ENCODE results near the gene S1PR3. TPM values are rescaled to one million over a fixed set of nuclear protein-coding genes. Genes with fewer than 3 reads are reported as not detected.

The S1PR3 gene
- polyA plus RNA-seq, 2 of the 4 experiments (the other 2 are of a cell fraction): 26.4 to 33.7 TPM

- ChIA-PET POLR2A (no interaction called here), CTCF (no interaction called here)
- Histone ChIP-seq H3K4me3 (no peak overlapping the region), H3K4me2 (no peak overlapping the region), H3K9me3 (no peaks in the 10 kb centered on the region), H3K27ac (no peak overlapping the region), H3K4me1 (no peaks in the 10 kb centered on the region)
- no peak for TF ChIP-seq TFCP2L1 (CRISPR knock-in tag; IDR thresholded peaks at IDR 0.05)
- TF ChIP-seq RCOR1 (IDR thresholded peaks at IDR 0.05; ENCODE audit: low read depth, low read length): no peak
- TF ChIP-seq CBX8 (IDR thresholded peaks at IDR 0.05): no peak
- TF ChIP-seq EHMT2 (IDR thresholded peaks at IDR 0.05; ENCODE audit: low read depth): no peak
- TF ChIP-seq FOSL2 (IDR thresholded peaks at IDR 0.05): no peak
- TF ChIP-seq FOSL2 (CRISPR knock-in tag; IDR thresholded peaks at IDR 0.05): no peak
- no peak for TF ChIP-seq MAZ (IDR thresholded peaks at IDR 0.05; ENCODE audit: borderline replicate concordance, low read depth, low read length)
- no peak for FAIRE-seq
- no peak for DNase-seq (ENCODE audit: low read depth in 1 of 2, low spot score in 1 of 2)
- WGBS (ENCODE audit: missing lambda C conversion rate): 74% methylated on average over 2 of the region's 2 CpGs
- ATAC-seq: no peak
Measured at GRCh38 chr9:89046832-89047231, 55.6 kb downstream of the S1PR3 start.

- CTCF ChIA-PET: no interaction called here
- FAIRE-seq: no peak
- Histone ChIP-seq H3K4me3 (no peak overlapping the region), H3K9me3 (no peaks in the 10 kb centered on the region), H3K4me1 (no peaks in the 10 kb centered on the region), H3K27ac (no peak overlapping the region), H3K4me2 (no peak overlapping the region)
- TF ChIP-seq TP53 (CRISPR knock-in tag; IDR thresholded peaks at IDR 0.05) (no peak), RCOR1 (IDR thresholded peaks at IDR 0.05; ENCODE audit: low read depth, low read length) (no peak)
- no peak for ATAC-seq
- POLR2A ChIA-PET: no interaction called here
- DNase-seq (ENCODE audit: low read depth in 1 of 2, low spot score in 1 of 2): no peak
- WGBS (ENCODE audit: missing lambda C conversion rate): 72% methylated on average over 4 of the region's 4 CpGs
Measured at GRCh38 chr9:89047667-89048066, 56.4 kb downstream of the S1PR3 start.

- no peak overlapping the region for H3K4me3 ChIP-seq
- DNase-seq (ENCODE audit: low read depth in 1 of 2, low spot score in 1 of 2) (no peak), FAIRE-seq (no peak), ATAC-seq (no peak)
- TF ChIP-seq CHD4 (IDR thresholded peaks at IDR 0.05; ENCODE audit: borderline replicate concordance): no peak
- no peak for TF ChIP-seq EHMT2 (IDR thresholded peaks at IDR 0.05; ENCODE audit: low read depth)
- no peak for TF ChIP-seq MAZ (IDR thresholded peaks at IDR 0.05; ENCODE audit: borderline replicate concordance, low read depth, low read length)
- TF ChIP-seq KDM1A (IDR thresholded peaks at IDR 0.05; ENCODE audit: low read depth): no peak
- TF ChIP-seq REST (IDR thresholded peaks at IDR 0.05): no peak
- TF ChIP-seq, protein P1, sequence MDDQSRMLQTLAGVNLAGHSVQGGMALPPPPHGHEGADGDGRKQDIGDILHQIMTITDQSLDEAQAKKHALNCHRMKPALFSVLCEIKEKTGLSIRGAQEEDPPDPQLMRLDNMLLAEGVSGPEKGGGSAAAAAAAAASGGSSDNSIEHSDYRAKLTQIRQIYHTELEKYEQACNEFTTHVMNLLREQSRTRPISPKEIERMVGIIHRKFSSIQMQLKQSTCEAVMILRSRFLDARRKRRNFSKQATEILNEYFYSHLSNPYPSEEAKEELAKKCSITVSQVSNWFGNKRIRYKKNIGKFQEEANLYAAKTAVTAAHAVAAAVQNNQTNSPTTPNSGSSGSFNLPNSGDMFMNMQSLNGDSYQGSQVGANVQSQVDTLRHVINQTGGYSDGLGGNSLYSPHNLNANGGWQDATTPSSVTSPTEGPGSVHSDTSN (IDR thresholded peaks at IDR 0.05): no peak
- TF ChIP-seq, protein P2, sequence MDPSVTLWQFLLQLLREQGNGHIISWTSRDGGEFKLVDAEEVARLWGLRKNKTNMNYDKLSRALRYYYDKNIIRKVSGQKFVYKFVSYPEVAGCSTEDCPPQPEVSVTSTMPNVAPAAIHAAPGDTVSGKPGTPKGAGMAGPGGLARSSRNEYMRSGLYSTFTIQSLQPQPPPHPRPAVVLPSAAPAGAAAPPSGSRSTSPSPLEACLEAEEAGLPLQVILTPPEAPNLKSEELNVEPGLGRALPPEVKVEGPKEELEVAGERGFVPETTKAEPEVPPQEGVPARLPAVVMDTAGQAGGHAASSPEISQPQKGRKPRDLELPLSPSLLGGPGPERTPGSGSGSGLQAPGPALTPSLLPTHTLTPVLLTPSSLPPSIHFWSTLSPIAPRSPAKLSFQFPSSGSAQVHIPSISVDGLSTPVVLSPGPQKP (IDR thresholded peaks at IDR 0.05; ENCODE audit: low read depth, low read length): no peak
- no peak for TF ChIP-seq FOSB (CRISPR knock-in tag; IDR thresholded peaks at IDR 0.05)
- TF ChIP-seq, protein P3, sequence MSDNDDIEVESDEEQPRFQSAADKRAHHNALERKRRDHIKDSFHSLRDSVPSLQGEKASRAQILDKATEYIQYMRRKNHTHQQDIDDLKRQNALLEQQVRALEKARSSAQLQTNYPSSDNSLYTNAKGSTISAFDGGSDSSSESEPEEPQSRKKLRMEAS (IDR thresholded peaks at IDR 0.05): no peak
- TF ChIP-seq EP300 (IDR thresholded peaks at IDR 0.05): no peak
- TF ChIP-seq, protein P4, sequence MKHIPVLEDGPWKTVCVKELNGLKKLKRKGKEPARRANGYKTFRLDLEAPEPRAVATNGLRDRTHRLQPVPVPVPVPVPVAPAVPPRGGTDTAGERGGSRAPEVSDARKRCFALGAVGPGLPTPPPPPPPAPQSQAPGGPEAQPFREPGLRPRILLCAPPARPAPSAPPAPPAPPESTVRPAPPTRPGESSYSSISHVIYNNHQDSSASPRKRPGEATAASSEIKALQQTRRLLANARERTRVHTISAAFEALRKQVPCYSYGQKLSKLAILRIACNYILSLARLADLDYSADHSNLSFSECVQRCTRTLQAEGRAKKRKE (CRISPR knock-in tag; IDR thresholded peaks at IDR 0.05; ENCODE audit: low read depth): no peak
- TF ChIP-seq GATA3 (IDR thresholded peaks at IDR 0.05; ENCODE audit: borderline replicate concordance): no peak
- TF ChIP-seq ZNF302 (CRISPR knock-in tag; IDR thresholded peaks at IDR 0.05): no peak
- no peak for TF ChIP-seq NR3C1 (IDR thresholded peaks at IDR 0.05)
- TF ChIP-seq ESRRA (IDR thresholded peaks at IDR 0.05; ENCODE audit: borderline replicate concordance, low read length): no peak
- TF ChIP-seq RNF2 (IDR thresholded peaks at IDR 0.05; ENCODE audit: borderline replicate concordance, low read depth): no peak
- TF ChIP-seq, protein P5, sequence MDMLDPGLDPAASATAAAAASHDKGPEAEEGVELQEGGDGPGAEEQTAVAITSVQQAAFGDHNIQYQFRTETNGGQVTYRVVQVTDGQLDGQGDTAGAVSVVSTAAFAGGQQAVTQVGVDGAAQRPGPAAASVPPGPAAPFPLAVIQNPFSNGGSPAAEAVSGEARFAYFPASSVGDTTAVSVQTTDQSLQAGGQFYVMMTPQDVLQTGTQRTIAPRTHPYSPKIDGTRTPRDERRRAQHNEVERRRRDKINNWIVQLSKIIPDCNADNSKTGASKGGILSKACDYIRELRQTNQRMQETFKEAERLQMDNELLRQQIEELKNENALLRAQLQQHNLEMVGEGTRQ (IDR thresholded peaks at IDR 0.05): no peak
- TF ChIP-seq HOXA7 (CRISPR knock-in tag; IDR thresholded peaks at IDR 0.05): no peak
- TF ChIP-seq FOXS1 (CRISPR knock-in tag; IDR thresholded peaks at IDR 0.05): no peak
- no peak for TF ChIP-seq RCOR1 (IDR thresholded peaks at IDR 0.05; ENCODE audit: low read depth, low read length)
- ChIA-PET POLR2A (no interaction called here), CTCF (no interaction called here)
- WGBS (ENCODE audit: missing lambda C conversion rate): 80% methylated on average over 11 of the region's 11 CpGs
- H3K4me1 ChIP-seq: no peaks in the 10 kb centered on the region
- H3K4me2 ChIP-seq: no peak overlapping the region
- H3K27ac ChIP-seq: no peak overlapping the region
- H3K9me3 ChIP-seq: no peaks in the 10 kb centered on the region
Measured at GRCh38 chr9:89048616-89049015, 57.3 kb downstream of the S1PR3 start.

All from A549 (cell line).